AG09319 (cell line): Measurements from ENCODE around the gene CGB1.

Experiments used
- DNase-seq: peaks from one replicate; pipeline ENCODE4 v3.0.0-alpha.2; 2010; ENCODE audit warnings: low read depth; ENCODE audit errors: extremely low read depth
- CTCF ChIP-seq: IDR thresholded peaks from 2 replicates; pipeline ENCODE4 v1.5.1; 2011; ENCODE audit warnings: low read depth, mild to moderate bottlenecking, inconsistent platforms, low read length, moderate library complexity

Gene CGB1

GRCh38 chr19:48993175-48994034, 43.3 kb downstream of the CGB1 start, which contains the start of the genes GYS1 and RUVBL2:
GYS1 (minus strand) TSS chr19:48993309; CDS start chr19:48993112, 197 bp downstream.
RUVBL2 (plus strand) TSS chr19:48993887; CDS start chr19:48993912, 25 bp downstream.
- DNase-seq, result peak; percentile 99
- peak; percentile 93 for TF ChIP-seq CTCF

GRCh38 chr19:48992581-48993174, 44.0 kb downstream of the CGB1 start:
- DNase-seq, result no peak

GRCh38 chr19:48991873-48992580, 44.7 kb downstream of the CGB1 start:
- no peak for TF ChIP-seq CTCF
- DNase-seq, result peak; percentile 56

More at GRCh38 chr19:48992581-48993174, 44.0 kb downstream of the CGB1 start:
- no peak for TF ChIP-seq CTCF

- no peak for DNase-seq
- TF ChIP-seq CTCF, result no peak
Measured at GRCh38 chr19:48991011-48991609, 45.6 kb downstream of the CGB1 start.

- no peak for DNase-seq
- TF ChIP-seq CTCF, result no peak
Measured at GRCh38 chr19:48990400-48990799, 46.3 kb downstream of the CGB1 start.

GRCh38 chr19:48989701-48990291, 46.9 kb downstream of the CGB1 start:
- no peak for DNase-seq
- TF ChIP-seq CTCF, result no peak
